GM18520 (cell line): ENCODE results near the gene FAM24A.
A peak's percentile ranks its signal among the peaks of the same experiment; 100 is the strongest.

Source experiments
- ATAC-seq: cut with Tn5 transposase; IDR thresholded peaks from one replicate; pipeline ENCODE4 v1.9.1; 2021; ENCODE audit not compliant: unreplicated experiment

The FAM24A gene

GRCh38 chr10:122930140-122930539 lies 19.7 kb downstream of the FAM24A start:
- ATAC-seq = no peak

- no peak for ATAC-seq
These were observed 20.9 kb downstream of the FAM24A start for GRCh38 chr10:122931088-122931906.

- no peak for ATAC-seq
These were observed 28.9 kb downstream of the FAM24A start for GRCh38 chr10:122939133-122939855.

- ATAC-seq = no peak
These were observed 29.6 kb downstream of the FAM24A start for GRCh38 chr10:122939856-122940543.

GRCh38 chr10:122949296-122949695 lies 38.9 kb downstream of the FAM24A start:
- no peak for ATAC-seq

GRCh38 chr10:122953902-122954730 lies 43.7 kb downstream of the FAM24A start, which contains the start of gene C10orf88:
Gene C10orf88 (minus strand): TSS chr10:122954227. CDS start chr10:122954178, 49 bp downstream.
- ATAC-seq = peak; percentile 89

GRCh38 chr10:122954731-122955050 lies 44.3 kb downstream of the FAM24A start:
- no peak for ATAC-seq

GRCh38 chr10:122955892-122956291 lies 45.5 kb downstream of the FAM24A start:
- ATAC-seq = no peak

- ATAC-seq = no peak
These were observed 47.1 kb downstream of the FAM24A start for GRCh38 chr10:122957474-122957873.

GRCh38 chr10:122962405-122962804 lies 52.0 kb downstream of the FAM24A start:
- ATAC-seq = no peak
